OCI-LY7 (cell line): ENCODE results near the gene SLC13A2. TPM values are rescaled to one million over a fixed set of nuclear protein-coding genes. Genes with fewer than 3 reads are reported as not detected.

Experiments used
- BruUV-seq: library from RNA; stranded (reverse); fragments of 400-500 nt; replicated peaks from 2 replicates; lab custom pipeline; 2021; lab: Mats Ljungman, UMichigan
- CTCF ChIA-PET: fragments of 300-600 bp; sonication (Branson Sonifier 250); formaldehyde crosslinking; loops from one replicate; lab custom pipeline; 2022; ENCODE audit warnings: antibody characterized with exemption; ENCODE audit not compliant: unreplicated experiment; lab: Charles Lee
- POLR2A ChIA-PET: fragments of 300-600 bp; sonication (Branson Sonifier 250); formaldehyde crosslinking; loops from one replicate; lab custom pipeline; 2022; ENCODE audit warnings: antibody characterized with exemption; lab: Charles Lee
- DNase-seq: peaks from one replicate; pipeline ENCODE4 v3.0.0-alpha.2; 2015; ENCODE audit warnings: low spot score
- H2AFZ ChIP-seq: fragments of 200-600 bp; sonication (generic), shearing (Covaris generic); 2 replicates; pipeline ENCODE4 v1.6.1; 2014; ENCODE audit warnings: mild to moderate bottlenecking, antibody characterized with exemption, low read length, moderate library complexity
- H3K27ac ChIP-seq: fragments of 200-600 bp; sonication (generic); 2 replicates; pipeline ENCODE4 v1.5.1; 2014; ENCODE audit warnings: mixed run types, low read depth, mild to moderate bottlenecking, moderate library complexity, low read length, inconsistent platforms; ENCODE audit not compliant: poor library complexity, severe bottlenecking
- H3K36me3 ChIP-seq: fragments of 200-600 bp; sonication (generic); 2 replicates; pipeline ENCODE4 v1.6.1; 2014; ENCODE audit warnings: mild to moderate bottlenecking, antibody characterized with exemption, low read length, moderate library complexity, mixed read lengths; ENCODE audit not compliant: insufficient read depth
- H3K4me1 ChIP-seq: fragments of 200-600 bp; sonication (generic); 2 replicates; pipeline ENCODE4 v1.5.1; 2014; ENCODE audit warnings: mild to moderate bottlenecking, low read length; ENCODE audit not compliant: insufficient read depth, poor library complexity, severe bottlenecking
- H3K4me2 ChIP-seq: fragments of 200-600 bp; sonication (generic); 2 replicates; pipeline ENCODE4 v1.6.1; 2014; ENCODE audit warnings: mild to moderate bottlenecking, low read length
- H3K4me3 ChIP-seq: fragments of 200-600 bp; sonication (generic); 2 replicates; pipeline ENCODE4 v1.5.1; 2014; ENCODE audit warnings: mild to moderate bottlenecking, low read depth, low read length; ENCODE audit not compliant: poor library complexity, severe bottlenecking
- H3K79me2 ChIP-seq: fragments of 200-600 bp; sonication (generic); 2 replicates; pipeline ENCODE4 v1.6.1; 2016; ENCODE audit warnings: low read depth, mild to moderate bottlenecking, low read length, moderate library complexity, mixed read lengths; ENCODE audit not compliant: insufficient read depth
- H3K9me2 ChIP-seq: fragments of 200-600 bp; sonication (generic); 2 replicates; pipeline ENCODE4 v1.6.1; 2016; ENCODE audit warnings: mild to moderate bottlenecking, low read length, mixed read lengths; ENCODE audit not compliant: insufficient read depth
- H3K9me3 ChIP-seq: fragments of 200-600 bp; sonication (generic); 2 replicates; pipeline ENCODE4 v1.6.1; 2014; ENCODE audit warnings: mild to moderate bottlenecking, mixed run types, low read length, mixed read lengths
- H4K20me1 ChIP-seq: fragments of 200-600 bp; sonication (generic); 2 replicates; pipeline ENCODE4 v1.6.1; 2014; ENCODE audit warnings: mild to moderate bottlenecking, antibody characterized with exemption, low read length, moderate library complexity, mixed read lengths; ENCODE audit not compliant: insufficient read depth
- CTCF ChIP-seq: fragments of 200-600 bp; sonication (generic); conservative IDR thresholded peaks from 2 replicates; pipeline ENCODE4 v1.5.1; 2014; ENCODE audit warnings: mild to moderate bottlenecking, antibody characterized with exemption, low read length, moderate library complexity, mixed read lengths
- EZH2phosphoT487 ChIP-seq: fragments of 200-600 bp; sonication (generic); IDR thresholded peaks from 2 replicates; pipeline ENCODE4 v1.6.1; 2018; ENCODE audit warnings: low read depth, borderline replicate concordance, mild to moderate bottlenecking, mixed run types, antibody characterized with exemption, low read length, moderate library complexity, mixed read lengths
- intact Hi-C: fragments of 100-400 bp; cut with micrococcal nuclease; formaldehyde crosslinking; loops from one replicate; pipeline ENCODE4 v1.10.0; 2022; ENCODE audit not compliant: unreplicated experiment
- total RNA-seq, 2 experiments: library from RNA; depleted of rRNA in 1 of 2; stranded (reverse); fragments of >200 nt in 1 of 2; shearing (Covaris generic) in 1 of 2; gene quantifications; 2 replicates each; pipeline ENCODE4 v1.2.3, GENCODE V29; 2014 to 2022

Gene SLC13A2
- total RNA-seq, 2 experiments from 2014 or later, result not detected

GRCh38 chr17:28534740-28535375 lies 61.4 kb downstream of the SLC13A2 start:
- DNase-seq, result no peak
- no peaks in the 10 kb centered on the region for H3K9me3 ChIP-seq
- ChIA-PET POLR2A (interaction anchor here (0.7 kb wide), 1 partner anchor 458 kb away, joined by 4 read pairs; no protein-coding TSS in a partner anchor), CTCF (no interaction called here)
- H3K4me3 ChIP-seq, result no peak overlapping the region
- no peaks in the 10 kb centered on the region for H3K9me2 ChIP-seq
- no peak for TF ChIP-seq CTCF
- no peak for TF ChIP-seq EZH2phosphoT487
- no peaks in the 10 kb centered on the region for H4K20me1 ChIP-seq
- no peak overlapping the region for H3K4me2 ChIP-seq
- intact Hi-C loops, result no loop called here
- H3K79me2 ChIP-seq, result no peaks in the 10 kb centered on the region
- H3K4me1 ChIP-seq, result no peaks in the 10 kb centered on the region
- no peaks in the 10 kb centered on the region for H3K36me3 ChIP-seq
- no peak overlapping the region for H2AFZ ChIP-seq
- no peak overlapping the region for H3K27ac ChIP-seq
- no TSS peak for BruUV-seq

- BruUV-seq, result no TSS peak
- Histone ChIP-seq H3K9me3 (no peaks in the 10 kb centered on the region), H4K20me1 (no peaks in the 10 kb centered on the region), H3K79me2 (no peaks in the 10 kb centered on the region), H3K4me1 (no peaks in the 10 kb centered on the region), H3K4me2 (no peak overlapping the region), H3K9me2 (no peaks in the 10 kb centered on the region), H3K4me3 (no peak overlapping the region), H3K27ac (no peak overlapping the region), H3K36me3 (no peaks in the 10 kb centered on the region), H2AFZ (no peak overlapping the region)
- intact Hi-C loops, result no loop called here
- ChIA-PET CTCF (no interaction called here), POLR2A (no interaction called here)
- no peak for DNase-seq
- no peak for TF ChIP-seq CTCF
- TF ChIP-seq EZH2phosphoT487, result no peak
Measured at GRCh38 chr17:28536532-28537218, 63.2 kb downstream of the SLC13A2 start.

- BruUV-seq, result no TSS peak
- no peaks in the 10 kb centered on the region for H3K79me2 ChIP-seq
- no peaks in the 10 kb centered on the region for H3K9me2 ChIP-seq
- no peaks in the 10 kb centered on the region for H3K9me3 ChIP-seq
- TF ChIP-seq EZH2phosphoT487, result no peak
- TF ChIP-seq CTCF, result no peak
- ChIA-PET POLR2A (no interaction called here), CTCF (no interaction called here)
- H3K4me3 ChIP-seq, result no peak overlapping the region
- H3K4me2 ChIP-seq, result no peak overlapping the region
- H4K20me1 ChIP-seq, result no peaks in the 10 kb centered on the region
- H2AFZ ChIP-seq, result no peak overlapping the region
- intact Hi-C loops, result no loop called here
- H3K27ac ChIP-seq, result no peak overlapping the region
- H3K36me3 ChIP-seq, result no peaks in the 10 kb centered on the region
- H3K4me1 ChIP-seq, result no peaks in the 10 kb centered on the region
- DNase-seq, result no peak
Measured at GRCh38 chr17:28537219-28537610, 63.8 kb downstream of the SLC13A2 start.
